Measurements from ENCODE around the gene CUL1.

GRCh38 chr7:148807436-148807835 lies 108.7 kb downstream of the CUL1 start:
- no peak for TF ChIP-seq CTCF (conservative IDR thresholded peaks at IDR 0.05)
- TF ChIP-seq ZFX (IDR thresholded peaks at IDR 0.05), result no peak
